Gastroesophageal sphincter (tissue), 4 donors: ENCODE results near the gene LSP1. TPM values are rescaled to one million over a fixed set of nuclear protein-coding genes. Genes with fewer than 3 reads are reported as not detected.
"Not testable (repeated sequence)": the region's sequence is repeated elsewhere in the genome, so short reads cannot be mapped to it uniquely, and the experiment has no call there.

Experiments used
- ATAC-seq: fragments of 150-250 bp; one replicate; pipeline ENCODE4 v1.9.1; 2016; ENCODE audit warnings: mild to moderate bottlenecking, moderate library complexity
- H3K27ac ChIP-seq, 4 donors: fragments of 200-600 bp; sonication (generic) in 3 of 4; 1 replicate in 3 of 4; 2 replicates in 1 of 4; pipeline ENCODE4 v1.5.1; 2016 to 2019
- H3K27me3 ChIP-seq: fragments of 200-600 bp; sonication (generic); one replicate; pipeline ENCODE4 v1.5.1; 2019
- H3K36me3 ChIP-seq, 2 donors: fragments of 200-600 bp; sonication (generic); one replicate each; pipeline ENCODE4 v1.5.1; 2019; ENCODE audit warnings: control low read depth in 1 of 2
- H3K4me1 ChIP-seq, 3 donors: fragments of 200-600 bp; sonication (generic); 1 replicate in 2 of 3; 2 replicates in 1 of 3; pipeline ENCODE4 v1.5.1; 2016 to 2019; ENCODE audit warnings: control low read depth in 2 of 3
- H3K4me3 ChIP-seq, 2 donors: fragments of 200-600 bp; sonication (generic); one replicate each; pipeline ENCODE4 v1.5.1; 2019; ENCODE audit warnings: mild to moderate bottlenecking in 1 of 2, moderate library complexity in 1 of 2
- H3K9me3 ChIP-seq, 3 donors: fragments of 200-600 bp; sonication (generic); one replicate each; pipeline ENCODE4 v1.5.1; 2017 to 2019; ENCODE audit warnings: control low read depth in 2 of 3
- EP300 ChIP-seq: sonication (generic); formaldehyde crosslinking; IDR thresholded peaks from one replicate; pipeline ENCODE4 v1.6.1; 2017; ENCODE audit warnings: antibody characterized with exemption, mild to moderate bottlenecking
- POLR2A ChIP-seq, 2 donors: fragments of 450-650 bp; IDR thresholded peaks; one replicate each; pipeline ENCODE4 v1.6.1; 2017; ENCODE audit warnings: antibody characterized with exemption in 2 of 2, mild to moderate bottlenecking in 2 of 2, moderate library complexity in 1 of 2
- POLR2AphosphoS5 ChIP-seq: sonication (generic); formaldehyde crosslinking; IDR thresholded peaks from one replicate; pipeline ENCODE4 v1.6.1; 2017; ENCODE audit warnings: antibody characterized with exemption
- WGBS, 2 donors: methylation state at CpG; one replicate each; pipeline ENCODE4 v1.1.5; 2018; ENCODE audit warnings: low coverage in 1 of 2; 5-methylcytosine and 5-hydroxymethylcytosine counted together
- total RNA-seq, 4 donors: library from RNA; depleted of rRNA; stranded (reverse); fragments of >200 nt; gene quantifications; one replicate each; pipeline ENCODE4 v1.1.0, GENCODE V29; 2016
- TF ChIP-seq, protein P1 (sequence below), 4 experiments: fragments of 200-600 bp in 2 of 4; fragments of 450-650 bp in 2 of 4; sonication (generic) in 1 of 4; IDR thresholded peaks; one replicate each; pipeline ENCODE4 v1.5.1; 2017 to 2019; ENCODE audit warnings: antibody characterized with exemption in 4 of 4, mild to moderate bottlenecking in 2 of 4, moderate library complexity in 2 of 4

The LSP1 gene
- total RNA-seq, 4 donors from 2014 or later, result 13.4 to 133 (median 47.7) TPM

GRCh38 chr11:1810761-1811160, 42.1 kb upstream of the LSP1 start:
- ATAC-seq, result no peak
- Histone ChIP-seq H3K27me3 (peaks cover 54% of the 10 kb centered on the region), H3K4me1 (no peaks in the 10 kb centered on the region), H3K4me3 (no peak overlapping the region), H3K27ac (no peak overlapping the region), H3K9me3 (peaks cover 0 to 9% (median 0%) of the 10 kb centered on the region in 3 donors), H3K36me3 (no peaks in the 10 kb centered on the region)
- TF ChIP-seq POLR2A (IDR thresholded peaks at IDR 0.05), result no peak
- TF ChIP-seq, protein P1, sequence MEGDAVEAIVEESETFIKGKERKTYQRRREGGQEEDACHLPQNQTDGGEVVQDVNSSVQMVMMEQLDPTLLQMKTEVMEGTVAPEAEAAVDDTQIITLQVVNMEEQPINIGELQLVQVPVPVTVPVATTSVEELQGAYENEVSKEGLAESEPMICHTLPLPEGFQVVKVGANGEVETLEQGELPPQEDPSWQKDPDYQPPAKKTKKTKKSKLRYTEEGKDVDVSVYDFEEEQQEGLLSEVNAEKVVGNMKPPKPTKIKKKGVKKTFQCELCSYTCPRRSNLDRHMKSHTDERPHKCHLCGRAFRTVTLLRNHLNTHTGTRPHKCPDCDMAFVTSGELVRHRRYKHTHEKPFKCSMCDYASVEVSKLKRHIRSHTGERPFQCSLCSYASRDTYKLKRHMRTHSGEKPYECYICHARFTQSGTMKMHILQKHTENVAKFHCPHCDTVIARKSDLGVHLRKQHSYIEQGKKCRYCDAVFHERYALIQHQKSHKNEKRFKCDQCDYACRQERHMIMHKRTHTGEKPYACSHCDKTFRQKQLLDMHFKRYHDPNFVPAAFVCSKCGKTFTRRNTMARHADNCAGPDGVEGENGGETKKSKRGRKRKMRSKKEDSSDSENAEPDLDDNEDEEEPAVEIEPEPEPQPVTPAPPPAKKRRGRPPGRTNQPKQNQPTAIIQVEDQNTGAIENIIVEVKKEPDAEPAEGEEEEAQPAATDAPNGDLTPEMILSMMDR (IDR thresholded peaks at IDR 0.05), result no peak
- TF ChIP-seq POLR2AphosphoS5, result no peak
- no peak for TF ChIP-seq EP300
- WGBS, 2 donors, result 68 to 75% methylated on average over 9 to 10 of the region's 10 CpGs

DNA sequence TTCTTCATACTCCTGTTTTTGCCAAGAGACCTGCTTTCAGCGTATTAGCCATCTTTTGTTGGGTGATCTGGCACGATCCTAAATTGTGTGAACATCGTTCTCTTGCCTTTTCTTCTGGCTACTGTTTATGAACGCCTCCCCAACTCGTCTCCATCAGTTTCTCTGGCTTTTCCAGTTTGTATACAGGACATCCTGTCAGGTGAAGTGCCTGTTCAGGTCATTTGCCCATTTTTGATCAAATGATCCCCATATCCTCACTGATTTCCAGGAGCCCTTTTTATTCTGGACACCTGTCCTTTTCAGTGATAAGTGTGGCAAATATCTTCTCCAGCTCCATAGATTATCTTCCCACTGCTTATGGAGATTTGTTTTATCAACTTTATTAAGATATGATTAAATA, 40.6 kb upstream of the LSP1 start:
- no peaks in the 10 kb centered on the region for H3K36me3 ChIP-seq
- no peak overlapping the region for H3K27ac ChIP-seq
- no peak for ATAC-seq
- peaks cover 51% of the 10 kb centered on the region for H3K27me3 ChIP-seq
- TF ChIP-seq POLR2A (IDR thresholded peaks at IDR 0.05) (no peak), POLR2AphosphoS5 (no peak), EP300 (no peak)
- TF ChIP-seq, protein P1 (IDR thresholded peaks at IDR 0.05), result no peak
- peaks cover 0 to 9% (median 0%) of the 10 kb centered on the region in 3 donors for H3K9me3 ChIP-seq
- WGBS, 2 donors, result 80 to 88% methylated on average over 5 of the region's 5 CpGs
- no peak overlapping the region for H3K4me3 ChIP-seq
- H3K4me1 ChIP-seq, result no peaks in the 10 kb centered on the region

DNA sequence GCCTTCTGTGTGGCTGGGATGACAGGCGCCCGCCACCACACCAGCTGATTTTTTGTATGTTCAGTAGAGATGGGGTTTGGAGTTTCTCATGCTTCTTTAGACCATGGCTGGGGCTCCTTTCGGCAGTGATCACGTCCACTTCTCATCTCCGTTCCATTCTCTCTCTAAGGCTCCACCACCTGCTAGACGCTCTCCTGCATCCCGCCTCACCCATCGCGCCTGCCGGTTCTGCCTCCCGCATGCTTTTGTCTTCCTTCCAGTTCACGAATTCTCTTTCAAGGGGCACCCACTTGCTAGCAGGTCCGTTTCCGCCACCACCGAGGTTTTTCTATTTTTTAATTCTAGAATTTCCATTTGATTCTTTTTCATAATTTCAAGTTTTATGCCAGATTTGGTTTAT, 40.1 kb upstream of the LSP1 start:
- Histone ChIP-seq H3K27me3 (peaks cover 51% of the 10 kb centered on the region), H3K4me1 (no peaks in the 10 kb centered on the region), H3K9me3 (peaks cover 0 to 14% (median 0%) of the 10 kb centered on the region in 3 donors), H3K4me3 (no peak overlapping the region), H3K36me3 (no peaks in the 10 kb centered on the region), H3K27ac (no peak overlapping the region)
- WGBS, 2 donors, result 85 to 94% methylated on average over 12 to 15 of the region's 15 CpGs
- ATAC-seq, result no peak
- no peak for TF ChIP-seq POLR2A (IDR thresholded peaks at IDR 0.05)
- no peak for TF ChIP-seq POLR2AphosphoS5
- TF ChIP-seq EP300, result no peak
- TF ChIP-seq, protein P1 (IDR thresholded peaks at IDR 0.05), result no peak

GRCh38 chr11:1813356-1813755, 39.5 kb upstream of the LSP1 start:
- peaks cover 51% of the 10 kb centered on the region for H3K27me3 ChIP-seq
- not testable (repeated sequence) for H3K27ac ChIP-seq, ATAC-seq, H3K4me1 ChIP-seq, H3K4me3 ChIP-seq, H3K36me3 ChIP-seq
- peaks cover 0 to 20% (median 0%) of the 10 kb centered on the region in 3 donors for H3K9me3 ChIP-seq
- 74 to 88% methylated on average over 4 to 9 of the region's 9 CpGs for WGBS, 2 donors

DNA sequence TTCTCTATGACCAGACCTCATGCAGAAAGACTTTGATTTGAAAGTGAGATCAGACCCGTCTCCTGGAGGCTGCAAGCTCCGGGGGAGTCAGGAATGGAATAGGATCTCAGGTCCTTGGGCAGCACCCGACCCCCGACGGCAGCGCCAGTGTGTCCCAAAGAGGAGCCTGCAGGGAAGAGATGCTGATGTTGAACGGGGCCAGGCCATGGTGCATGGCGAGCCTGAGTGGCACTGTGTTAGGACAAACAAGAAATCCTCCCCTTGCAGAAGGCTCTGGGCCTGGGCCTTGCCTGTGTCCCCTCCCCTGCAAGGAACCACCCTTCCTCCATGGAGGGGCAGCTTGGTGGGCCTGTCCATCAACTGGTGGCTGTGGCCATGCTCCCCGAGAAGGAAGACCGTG, 38.2 kb upstream of the LSP1 start:
- TF ChIP-seq EP300, result no peak
- Histone ChIP-seq H3K36me3 (no peaks in the 10 kb centered on the region), H3K4me1 (no peaks in the 10 kb centered on the region), H3K27me3 (peaks cover 43% of the 10 kb centered on the region), H3K27ac (no peak overlapping the region), H3K4me3 (no peak overlapping the region), H3K9me3 (peaks cover 0 to 33% (median 0%) of the 10 kb centered on the region in 3 donors)
- no peak for ATAC-seq
- 71% methylated on average over 7 of the region's 10 CpGs; no CpG with 5 or more reads in 1 of the 2 donors for WGBS, 2 donors

GRCh38 chr11:1815311-1815710, 37.6 kb upstream of the LSP1 start:
- WGBS, 2 donors, result no CpG with 5 or more reads among the region's 8 CpGs
- Histone ChIP-seq H3K36me3 (no peaks in the 10 kb centered on the region), H3K27me3 (peaks cover 43% of the 10 kb centered on the region), H3K4me3 (no peak overlapping the region), H3K9me3 (peaks cover 0 to 37% (median 0%) of the 10 kb centered on the region in 3 donors), H3K4me1 (no peaks in the 10 kb centered on the region), H3K27ac (no peak overlapping the region)
- no peak for TF ChIP-seq POLR2A (IDR thresholded peaks at IDR 0.05)
- TF ChIP-seq, protein P1 (IDR thresholded peaks at IDR 0.05), result no peak
- ATAC-seq, result no peak
